Measurements from ENCODE around the gene SLC25A29. TPM values are rescaled to one million over a fixed set of nuclear protein-coding genes. Genes with fewer than 3 reads are reported as not detected.

The SLC25A29 gene
- polyA plus RNA-seq, 4 donors = 8.3 to 32.7 (median 14.8) TPM

DNA sequence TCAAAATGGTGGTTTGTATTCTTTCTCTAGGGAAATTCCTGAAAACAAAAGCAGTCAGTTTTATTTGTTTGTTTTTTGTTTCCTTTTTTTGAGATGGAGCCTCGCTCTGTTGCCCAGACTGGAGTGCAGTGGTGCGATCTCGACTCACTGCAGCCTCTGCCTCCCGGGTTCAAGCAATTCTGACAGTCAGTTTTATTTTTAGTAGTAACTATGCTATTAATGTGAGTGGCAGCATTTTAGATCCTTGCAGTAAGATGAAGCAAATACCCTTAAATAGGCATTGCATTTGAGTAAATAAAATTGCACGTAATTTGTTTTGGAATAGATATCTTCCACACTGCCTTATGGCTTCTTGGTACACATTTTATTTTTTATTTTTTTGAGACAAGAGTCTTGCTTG lies 43.7 kb downstream of the SLC25A29 start:
- peaks cover 8 to 40% (median 11%) of the 10 kb centered on the region in 3 donors for H3K36me3 ChIP-seq (ENCODE audit: control insufficient read depth in 3 of 3, insufficient read depth in 2 of 3, low read depth in 1 of 3, low read length in 3 of 3)
- 70 to 85% (median 85%) methylated on average over 5 of the region's 5 CpGs for WGBS, 3 donors
- no peaks in the 10 kb centered on the region for H3K27me3 ChIP-seq (ENCODE audit: control insufficient read depth in 3 of 3, insufficient read depth in 3 of 3, low read length in 3 of 3)
- DNase-seq = no peak
- no peak overlapping the region for H3K4me3 ChIP-seq (ENCODE audit: low read depth in 1 of 3, low read length in 3 of 3)
- FAIRE-seq = no peak
- H3K4me1 ChIP-seq (ENCODE audit: control insufficient read depth in 3 of 3, insufficient read depth in 2 of 3, low read depth in 1 of 3, low read length in 2 of 3) = peaks cover 0 to 10% (median 0%) of the 10 kb centered on the region in 3 donors
- H3K27ac ChIP-seq (ENCODE audit: low read depth in 1 of 3, low read length in 2 of 3) = no peak overlapping the region
- no peaks in the 10 kb centered on the region for H3K9me3 ChIP-seq (ENCODE audit: control insufficient read depth in 2 of 2, insufficient read depth in 1 of 2, low read depth in 1 of 2, low read length in 1 of 2)

DNA sequence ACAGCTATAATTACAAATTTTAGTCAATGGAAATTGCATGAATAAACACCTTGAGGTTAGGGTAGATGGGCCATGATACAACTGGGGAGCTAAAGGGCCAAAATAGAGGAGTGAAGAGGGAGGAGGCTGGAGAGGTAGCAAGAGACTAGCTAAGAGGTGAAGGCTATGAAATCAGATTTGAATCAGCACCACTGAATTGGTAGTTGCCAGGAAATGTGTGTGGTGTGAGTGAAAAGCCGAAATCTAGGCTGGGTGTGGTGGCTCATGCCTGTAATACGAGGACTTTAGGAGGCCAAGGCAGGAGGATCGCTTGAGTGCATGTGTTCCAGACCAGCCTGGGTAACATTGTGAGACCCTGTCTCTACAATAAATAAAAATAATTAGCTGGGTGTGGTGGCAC lies 44.6 kb downstream of the SLC25A29 start:
- 67 to 87% (median 78%) methylated on average over 3 of the region's 3 CpGs for WGBS, 3 donors
- FAIRE-seq (no peak), DNase-seq (no peak)
- Histone ChIP-seq H3K4me1 (ENCODE audit: control insufficient read depth in 3 of 3, insufficient read depth in 2 of 3, low read depth in 1 of 3, low read length in 2 of 3) (peaks cover 0 to 14% (median 0%) of the 10 kb centered on the region in 3 donors), H3K9me3 (ENCODE audit: control insufficient read depth in 2 of 2, insufficient read depth in 1 of 2, low read depth in 1 of 2, low read length in 1 of 2) (no peaks in the 10 kb centered on the region), H3K27me3 (ENCODE audit: control insufficient read depth in 3 of 3, insufficient read depth in 3 of 3, low read length in 3 of 3) (no peaks in the 10 kb centered on the region), H3K4me3 (ENCODE audit: low read depth in 1 of 3, low read length in 3 of 3) (no peak overlapping the region), H3K36me3 (ENCODE audit: control insufficient read depth in 3 of 3, insufficient read depth in 2 of 3, low read depth in 1 of 3, low read length in 3 of 3) (peaks cover 8 to 40% (median 11%) of the 10 kb centered on the region in 3 donors), H3K27ac (ENCODE audit: low read depth in 1 of 3, low read length in 2 of 3) (no peak overlapping the region)

DNA sequence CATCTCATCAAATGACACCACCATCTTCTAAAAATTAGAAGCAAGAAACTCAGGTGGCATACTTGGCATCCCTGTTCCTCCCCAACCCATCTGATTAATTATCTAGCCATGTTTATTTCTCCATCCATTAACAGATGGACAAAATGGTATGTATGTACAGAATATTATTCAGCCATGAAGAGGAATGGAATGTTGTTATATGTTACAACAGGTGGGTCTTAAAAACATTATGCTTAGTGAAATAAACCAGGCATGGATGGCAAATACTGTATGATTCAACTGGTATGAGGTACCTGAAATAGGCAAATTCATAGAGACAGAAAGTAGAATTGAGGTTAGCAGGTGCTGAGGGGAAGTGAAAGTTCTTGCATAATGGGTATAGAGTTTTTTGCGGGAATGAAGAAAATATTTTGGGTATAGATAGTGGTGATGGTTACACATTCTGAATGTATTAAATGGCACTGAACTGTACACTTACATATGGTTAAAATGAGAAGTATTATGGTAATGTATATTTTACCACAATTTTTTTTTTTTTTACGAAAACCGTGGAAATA lies 49.8 kb downstream of the SLC25A29 start:
- H3K4me3 ChIP-seq (ENCODE audit: low read depth in 1 of 3, low read length in 3 of 3) = no peak overlapping the region
- FAIRE-seq (no peak), DNase-seq (no peak)
- peaks cover 0 to 2% (median 0%) of the 10 kb centered on the region in 3 donors for H3K36me3 ChIP-seq (ENCODE audit: control insufficient read depth in 3 of 3, insufficient read depth in 2 of 3, low read depth in 1 of 3, low read length in 3 of 3)
- H3K4me1 ChIP-seq (ENCODE audit: control insufficient read depth in 3 of 3, insufficient read depth in 2 of 3, low read depth in 1 of 3, low read length in 2 of 3) = peaks cover 0 to 17% (median under 1%) of the 10 kb centered on the region in 3 donors
- 87 to 90% (median 89%) methylated on average over 3 of the region's 3 CpGs for WGBS, 3 donors
- no peaks in the 10 kb centered on the region for H3K9me3 ChIP-seq (ENCODE audit: control insufficient read depth in 2 of 2, insufficient read depth in 1 of 2, low read depth in 1 of 2, low read length in 1 of 2)
- H3K27ac ChIP-seq (ENCODE audit: low read depth in 1 of 3, low read length in 2 of 3) = no peak overlapping the region
- H3K27me3 ChIP-seq (ENCODE audit: control insufficient read depth in 3 of 3, insufficient read depth in 3 of 3, low read length in 3 of 3) = no peaks in the 10 kb centered on the region

DNA sequence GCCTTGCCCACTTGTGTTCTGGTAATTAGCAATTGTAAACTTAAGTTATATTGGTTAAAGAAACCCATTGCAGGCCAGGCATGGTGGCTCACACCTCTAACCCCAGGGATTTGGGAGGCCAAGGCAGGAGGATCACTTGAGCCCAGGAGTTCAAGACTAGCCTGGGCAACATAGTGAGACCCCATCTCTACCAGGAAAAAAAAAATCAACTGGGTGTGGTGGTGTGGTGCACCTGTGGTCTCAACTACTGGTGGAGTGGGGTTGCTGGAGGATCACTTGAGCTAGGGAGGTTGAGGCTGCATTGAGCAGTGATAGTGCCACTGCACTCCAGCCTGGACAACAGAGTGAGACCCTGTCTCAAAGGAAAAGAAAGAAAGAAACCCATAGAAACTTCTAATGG lies 53.6 kb downstream of the SLC25A29 start:
- Histone ChIP-seq H3K27me3 (ENCODE audit: control insufficient read depth in 3 of 3, insufficient read depth in 3 of 3, low read length in 3 of 3) (no peaks in the 10 kb centered on the region), H3K4me1 (ENCODE audit: control insufficient read depth in 3 of 3, insufficient read depth in 2 of 3, low read depth in 1 of 3, low read length in 2 of 3) (peaks cover 3 to 13% (median 6%) of the 10 kb centered on the region in 3 donors), H3K9me3 (ENCODE audit: control insufficient read depth in 2 of 2, insufficient read depth in 1 of 2, low read depth in 1 of 2, low read length in 1 of 2) (no peaks in the 10 kb centered on the region), H3K36me3 (ENCODE audit: control insufficient read depth in 3 of 3, insufficient read depth in 2 of 3, low read depth in 1 of 3, low read length in 3 of 3) (peaks cover 0 to 8% (median 0%) of the 10 kb centered on the region in 3 donors), H3K27ac (ENCODE audit: low read depth in 1 of 3, low read length in 2 of 3) (no peak overlapping the region), H3K4me3 (ENCODE audit: low read depth in 1 of 3, low read length in 3 of 3) (no peak overlapping the region)
- DNase-seq (no peak), FAIRE-seq (no peak)

DNA sequence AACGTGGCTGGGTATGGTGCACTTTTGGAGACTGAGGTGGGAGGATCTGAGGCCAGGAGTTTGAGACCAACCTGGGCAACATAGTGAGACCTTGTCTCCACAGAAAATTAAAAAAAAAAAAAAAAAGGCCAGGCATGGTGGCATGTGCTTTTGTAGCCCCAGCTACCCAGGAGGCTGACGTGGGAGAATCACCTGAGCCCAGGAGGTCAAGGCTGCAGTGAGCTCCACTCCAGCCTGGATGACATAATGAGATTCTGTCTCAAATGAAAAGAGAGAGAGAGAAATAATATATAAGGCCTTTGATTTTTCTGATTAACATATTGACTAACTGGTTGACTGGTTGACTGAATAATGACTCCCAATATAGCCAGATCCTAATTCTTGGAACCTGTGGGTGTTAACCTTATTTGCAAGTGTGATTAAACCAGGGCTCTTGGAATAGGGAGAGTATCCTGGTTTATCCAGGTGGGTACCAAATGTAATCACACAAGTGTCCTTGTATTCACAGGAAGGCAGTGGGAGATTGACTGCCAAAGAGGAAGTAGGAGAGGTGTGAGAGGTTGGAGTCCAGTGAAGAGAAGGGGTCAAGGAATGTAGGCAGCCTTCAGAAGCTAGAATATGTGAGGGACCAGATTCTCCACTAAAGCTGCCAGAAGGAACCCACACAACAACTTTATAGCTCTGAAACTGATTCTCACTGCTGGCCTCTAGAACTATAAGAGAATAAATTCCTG lies 55.3 kb downstream of the SLC25A29 start:
- H3K27me3 ChIP-seq (ENCODE audit: control insufficient read depth in 3 of 3, insufficient read depth in 3 of 3, low read length in 3 of 3) = no peaks in the 10 kb centered on the region
- FAIRE-seq (no peak), DNase-seq (peak in 1 of 2 donors; percentile 43)
- no peak overlapping the region for H3K4me3 ChIP-seq (ENCODE audit: low read depth in 1 of 3, low read length in 3 of 3)
- H3K4me1 ChIP-seq (ENCODE audit: control insufficient read depth in 3 of 3, insufficient read depth in 2 of 3, low read depth in 1 of 3, low read length in 2 of 3) = peaks cover 9 to 21% (median 15%) of the 10 kb centered on the region in 3 donors
- H3K27ac ChIP-seq (ENCODE audit: low read depth in 1 of 3, low read length in 2 of 3) = no peak overlapping the region
- peaks cover 0 to 14% (median 0%) of the 10 kb centered on the region in 3 donors for H3K36me3 ChIP-seq (ENCODE audit: control insufficient read depth in 3 of 3, insufficient read depth in 2 of 3, low read depth in 1 of 3, low read length in 3 of 3)
- 72 to 83% (median 76%) methylated on average over 2 of the region's 2 CpGs for WGBS, 3 donors
- no peaks in the 10 kb centered on the region for H3K9me3 ChIP-seq (ENCODE audit: control insufficient read depth in 2 of 2, insufficient read depth in 1 of 2, low read depth in 1 of 2, low read length in 1 of 2)

DNA sequence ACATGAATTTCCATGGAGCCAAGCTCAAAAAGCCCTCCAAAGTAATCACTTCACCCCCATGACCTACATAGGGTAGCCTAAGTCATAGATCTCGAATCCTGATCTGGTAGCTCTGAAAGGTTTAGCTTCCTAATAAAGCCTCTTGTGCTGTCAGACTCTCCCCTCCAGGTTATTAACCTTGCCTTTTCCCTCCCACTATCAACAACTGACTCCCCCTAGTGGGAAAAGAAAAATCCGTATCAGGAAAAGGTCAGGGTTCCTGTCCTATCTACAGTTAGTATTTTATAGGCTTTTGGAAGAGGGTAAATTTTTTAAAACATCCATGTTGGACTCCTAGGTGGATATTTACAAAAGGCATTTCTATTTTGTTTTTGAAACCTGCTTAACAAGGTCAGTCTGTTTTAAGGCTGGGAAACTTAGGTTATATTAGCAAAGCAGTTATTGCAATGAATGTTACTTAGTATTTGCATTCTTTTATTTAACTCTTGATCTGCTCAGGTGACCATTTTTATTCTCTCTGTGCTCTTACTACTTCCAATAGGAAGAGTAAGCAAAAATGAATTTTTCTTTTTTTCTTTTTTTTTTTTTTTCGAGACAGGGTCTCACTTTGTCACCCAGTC lies 59.3 kb downstream of the SLC25A29 start:
- peaks cover 0 to 22% (median 0%) of the 10 kb centered on the region in 3 donors for H3K36me3 ChIP-seq (ENCODE audit: control insufficient read depth in 3 of 3, insufficient read depth in 2 of 3, low read depth in 1 of 3, low read length in 3 of 3)
- WGBS, 3 donors = 8 to 27% (median 15%) methylated on average over 3 of the region's 3 CpGs
- peaks cover 9 to 22% (median 21%) of the 10 kb centered on the region in 3 donors for H3K4me1 ChIP-seq (ENCODE audit: control insufficient read depth in 3 of 3, insufficient read depth in 2 of 3, low read depth in 1 of 3, low read length in 2 of 3)
- H3K27ac ChIP-seq (ENCODE audit: low read depth in 1 of 3, low read length in 2 of 3) = peak overlapping the region in 2 of 3 donors; percentile 37 to 68
- no peak overlapping the region for H3K4me3 ChIP-seq (ENCODE audit: low read depth in 1 of 3, low read length in 3 of 3)
- H3K27me3 ChIP-seq (ENCODE audit: control insufficient read depth in 3 of 3, insufficient read depth in 3 of 3, low read length in 3 of 3) = no peaks in the 10 kb centered on the region
- peak; percentile 79 to 83 for DNase-seq
- no peak for FAIRE-seq
- H3K9me3 ChIP-seq (ENCODE audit: control insufficient read depth in 2 of 2, insufficient read depth in 1 of 2, low read depth in 1 of 2, low read length in 1 of 2) = no peaks in the 10 kb centered on the region

DNA sequence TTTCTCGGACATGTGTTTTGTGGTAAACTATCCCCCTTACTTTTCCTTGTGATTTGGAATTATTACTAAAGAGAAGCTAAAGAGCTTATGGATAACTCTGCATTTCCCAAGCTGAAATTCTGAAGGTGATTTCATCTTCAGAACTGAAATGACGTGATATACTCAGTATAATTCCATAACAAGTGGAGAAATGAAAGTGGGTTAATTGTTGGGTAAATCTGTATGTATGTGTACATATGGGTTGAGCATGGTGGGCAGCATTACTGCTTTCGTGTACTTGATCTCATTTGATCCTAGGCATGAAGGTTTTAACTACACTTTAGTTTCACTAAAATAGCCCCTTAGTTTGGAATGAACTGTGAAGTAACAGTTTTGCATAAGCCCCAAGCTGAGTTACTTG lies 63.2 kb downstream of the SLC25A29 start:
- H3K27me3 ChIP-seq (ENCODE audit: control insufficient read depth in 3 of 3, insufficient read depth in 3 of 3, low read length in 3 of 3) = no peaks in the 10 kb centered on the region
- H3K9me3 ChIP-seq (ENCODE audit: control insufficient read depth in 2 of 2, insufficient read depth in 1 of 2, low read depth in 1 of 2, low read length in 1 of 2) = no peaks in the 10 kb centered on the region
- FAIRE-seq = no peak
- peaks cover 6 to 16% (median 12%) of the 10 kb centered on the region in 3 donors for H3K4me1 ChIP-seq (ENCODE audit: control insufficient read depth in 3 of 3, insufficient read depth in 2 of 3, low read depth in 1 of 3, low read length in 2 of 3)
- H3K36me3 ChIP-seq (ENCODE audit: control insufficient read depth in 3 of 3, insufficient read depth in 2 of 3, low read depth in 1 of 3, low read length in 3 of 3) = peaks cover 0 to 18% (median 0%) of the 10 kb centered on the region in 3 donors
- no peak overlapping the region for H3K4me3 ChIP-seq (ENCODE audit: low read depth in 1 of 3, low read length in 3 of 3)
- no peak overlapping the region for H3K27ac ChIP-seq (ENCODE audit: low read depth in 1 of 3, low read length in 2 of 3)
- WGBS, 3 donors = 60 to 67% (median 66%) methylated on average over 3 of the region's 3 CpGs
- DNase-seq = no peak

DNA sequence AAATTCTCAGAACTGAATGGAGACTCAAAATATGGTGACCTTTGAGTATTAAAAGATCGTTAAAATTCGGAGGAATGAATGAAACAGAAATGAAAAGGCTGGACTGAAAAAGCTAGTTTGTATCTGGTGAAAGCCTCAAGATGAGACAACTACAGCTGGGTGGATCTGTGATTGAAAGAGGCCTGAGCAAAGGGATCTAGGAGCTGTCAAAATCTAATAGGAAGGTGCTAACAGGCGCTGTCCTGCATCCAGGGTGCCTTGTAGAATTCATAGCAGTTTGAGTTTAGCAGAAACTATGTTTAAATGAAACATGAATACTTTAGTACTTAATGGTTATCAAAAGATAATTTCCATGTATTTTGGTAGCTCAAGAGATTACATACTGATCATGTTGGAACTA lies 65.0 kb downstream of the SLC25A29 start:
- H3K27me3 ChIP-seq (ENCODE audit: control insufficient read depth in 3 of 3, insufficient read depth in 3 of 3, low read length in 3 of 3) = no peaks in the 10 kb centered on the region
- FAIRE-seq (no peak), DNase-seq (peak in 1 of 2 donors; percentile 39)
- H3K4me3 ChIP-seq (ENCODE audit: low read depth in 1 of 3, low read length in 3 of 3) = peak overlapping the region in 2 of 3 donors; percentile 46 to 56
- peak overlapping the region; percentile 68 to 94 (median 70) for H3K27ac ChIP-seq (ENCODE audit: low read depth in 1 of 3, low read length in 2 of 3)
- H3K9me3 ChIP-seq (ENCODE audit: control insufficient read depth in 2 of 2, insufficient read depth in 1 of 2, low read depth in 1 of 2, low read length in 1 of 2) = no peaks in the 10 kb centered on the region
- 16 to 30% (median 16%) methylated on average over 3 of the region's 3 CpGs for WGBS, 3 donors
- peaks cover 0 to 16% (median 0%) of the 10 kb centered on the region in 3 donors for H3K36me3 ChIP-seq (ENCODE audit: control insufficient read depth in 3 of 3, insufficient read depth in 2 of 3, low read depth in 1 of 3, low read length in 3 of 3)
- H3K4me1 ChIP-seq (ENCODE audit: control insufficient read depth in 3 of 3, insufficient read depth in 2 of 3, low read depth in 1 of 3, low read length in 2 of 3) = peaks cover 2 to 16% (median 10%) of the 10 kb centered on the region in 3 donors

All from small intestine (tissue), 7 donors.